Hematopoietic multipotent progenitor cell treated with erythropoietin and hydrocortisone succinate and interleukin-3 and kit ligand, for 15 days (in vitro differentiated cells): ENCODE measurements around the gene ZNF775.

ENCODE experiments used
- DNase-seq: peaks from one replicate; pipeline ENCODE4 v3.0.0-alpha.2; 2015; ENCODE audit warnings: low spot score

ZNF775 gene

GRCh38 chr7:150412518-150413488 lies 33.7 kb downstream of the ZNF775 start:
- DNase-seq: no peak

- no peak for DNase-seq
These were observed 34.5 kb downstream of the ZNF775 start for GRCh38 chr7:150413640-150414081.

- no peak for DNase-seq
These were observed 36.3 kb downstream of the ZNF775 start for GRCh38 chr7:150415161-150416153.

GRCh38 chr7:150417239-150417638 lies 38.1 kb downstream of the ZNF775 start:
- DNase-seq: no peak

GRCh38 chr7:150417863-150418262 lies 38.7 kb downstream of the ZNF775 start:
- DNase-seq: no peak

GRCh38 chr7:150420242-150420641 lies 41.1 kb downstream of the ZNF775 start:
- no peak for DNase-seq

- DNase-seq: peak; percentile 83
These were observed 42.0 kb downstream of the ZNF775 start for GRCh38 chr7:150420987-150421674.

GRCh38 chr7:150421831-150422230 lies 42.7 kb downstream of the ZNF775 start:
- DNase-seq: no peak

- DNase-seq: no peak
These were observed 46.5 kb downstream of the ZNF775 start for GRCh38 chr7:150425670-150426069.

- DNase-seq: no peak
These were observed 49.7 kb downstream of the ZNF775 start for GRCh38 chr7:150428671-150429451.

GRCh38 chr7:150429699-150430098 lies 50.6 kb downstream of the ZNF775 start:
- DNase-seq: no peak

GRCh38 chr7:150430465-150431085 lies 51.4 kb downstream of the ZNF775 start:
- DNase-seq: no peak

GRCh38 chr7:150431839-150432658 lies 52.9 kb downstream of the ZNF775 start:
- no peak for DNase-seq

GRCh38 chr7:150432915-150433892 lies 54.1 kb downstream of the ZNF775 start:
- no peak for DNase-seq

GRCh38 chr7:150434240-150434639 lies 55.1 kb downstream of the ZNF775 start:
- DNase-seq: no peak

- no peak for DNase-seq
These were observed 55.9 kb downstream of the ZNF775 start for GRCh38 chr7:150435047-150435389.

- DNase-seq: no peak
These were observed 56.4 kb downstream of the ZNF775 start for GRCh38 chr7:150435390-150436073.

GRCh38 chr7:150439967-150440366 lies 60.8 kb downstream of the ZNF775 start:
- no peak for DNase-seq
